SK-N-SH treated with all-trans-retinoic acid at 6 μM for 48 hours (cell line): Measurements from ENCODE around the gene CNTN4.

Experiments
- ARNTL ChIP-seq: fragments of 450-650 bp; formaldehyde crosslinking; IDR thresholded peaks from 2 replicates; pipeline ENCODE4 v1.5.0; 2020; ENCODE audit warnings: low read depth, mild to moderate bottlenecking, moderate library complexity, borderline replicate concordance
- GLIS3 ChIP-seq: fragments of 250-450 bp; sonication (Bioruptor Pico); IDR thresholded peaks from 2 replicates; pipeline ENCODE4 v1.5.0; 2020; ENCODE audit warnings: mild to moderate bottlenecking, moderate library complexity

DNA sequence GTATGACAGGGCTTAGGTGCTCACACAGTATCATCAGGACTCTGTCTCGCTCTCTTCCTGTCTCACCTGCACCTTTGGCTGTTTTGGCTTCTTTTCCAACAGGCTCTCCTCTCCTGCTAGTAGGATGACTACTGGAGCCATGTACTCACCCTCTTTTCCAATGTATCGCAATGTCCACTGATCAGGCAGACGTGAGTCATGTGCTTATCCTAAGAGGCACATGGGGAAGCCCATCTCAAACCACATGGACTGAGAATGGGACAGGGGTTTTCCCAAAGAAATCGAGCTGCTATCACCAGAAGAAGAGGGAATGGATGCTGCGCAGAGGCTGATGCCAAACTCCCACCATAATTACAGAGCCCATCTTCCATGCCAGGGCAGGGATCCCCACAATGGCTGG lies 830.9 kb downstream of the CNTN4 start:
- TF ChIP-seq ARNTL (CRISPR knock-in tag) (no peak), GLIS3 (no peak)
